Kidney capillary endothelial cell (primary cell): ENCODE data around the gene RFC1.
A peak's percentile ranks its signal among the peaks of the same experiment; 100 is the strongest.
"Not testable (repeated sequence)": the region's sequence is repeated elsewhere in the genome, so short reads cannot be mapped to it uniquely, and the experiment has no call there.

Source experiments
- DNase-seq: peaks from one replicate; pipeline ENCODE4 v3.0.0-alpha.2; 2018; ENCODE audit warnings: low spot score

Gene RFC1

GRCh38 chr4:39354254-39354552, 12.0 kb downstream of the RFC1 start:
- DNase-seq, result no peak

- DNase-seq, result peak; percentile 40
Measured at GRCh38 chr4:39353478-39354253, 12.5 kb downstream of the RFC1 start.

GRCh38 chr4:39353149-39353477, 13.0 kb downstream of the RFC1 start:
- not testable (repeated sequence) for DNase-seq

- DNase-seq, result no peak
Measured at GRCh38 chr4:39349326-39349725, 16.8 kb downstream of the RFC1 start.

GRCh38 chr4:39348371-39349315, 17.5 kb downstream of the RFC1 start:
- no peak for DNase-seq

GRCh38 chr4:39346856-39347519, 19.2 kb downstream of the RFC1 start:
- no peak for DNase-seq

- DNase-seq, result no peak
Measured at GRCh38 chr4:39342731-39343130, 23.4 kb downstream of the RFC1 start.

GRCh38 chr4:39341075-39341725, 25.0 kb downstream of the RFC1 start:
- DNase-seq, result no peak

GRCh38 chr4:39339968-39340367, 26.2 kb downstream of the RFC1 start:
- DNase-seq, result no peak

GRCh38 chr4:39337841-39338240, 28.3 kb downstream of the RFC1 start:
- no peak for DNase-seq

GRCh38 chr4:39335566-39335965, 30.6 kb downstream of the RFC1 start:
- DNase-seq, result no peak

- no peak for DNase-seq
Measured at GRCh38 chr4:39331191-39331590, 35.0 kb downstream of the RFC1 start.

- DNase-seq, result no peak
Measured at GRCh38 chr4:39330353-39330752, 35.8 kb downstream of the RFC1 start.

- no peak for DNase-seq
Measured at GRCh38 chr4:39326468-39326977, 39.6 kb downstream of the RFC1 start.

GRCh38 chr4:39324897-39325613, 41.1 kb downstream of the RFC1 start:
- DNase-seq, result no peak

- DNase-seq, result no peak
Measured at GRCh38 chr4:39324446-39324845, 41.7 kb downstream of the RFC1 start.

- no peak for DNase-seq
Measured at GRCh38 chr4:39323821-39324220, 42.3 kb downstream of the RFC1 start.

GRCh38 chr4:39320381-39321115, 45.6 kb downstream of the RFC1 start:
- DNase-seq, result no peak

GRCh38 chr4:39319676-39320075, 46.5 kb downstream of the RFC1 start:
- no peak for DNase-seq

- DNase-seq, result no peak
Measured at GRCh38 chr4:39312816-39313215, 53.3 kb downstream of the RFC1 start.

- peak; percentile 68 for DNase-seq
Measured at GRCh38 chr4:39308611-39309010, 57.6 kb downstream of the RFC1 start.
